Uterus (tissue), 2 donors: Measurements from ENCODE around the gene SASS6.

ENCODE experiments used
- POLR2A ChIP-seq, 2 donors: fragments of 450-650 bp; IDR thresholded peaks; one replicate each; pipeline ENCODE4 v1.6.1; 2016; ENCODE audit warnings: antibody characterized with exemption in 2 of 2, mild to moderate bottlenecking in 1 of 2, moderate library complexity in 1 of 2
- TF ChIP-seq, protein P1 (sequence below), 4 experiments: fragments of 200-600 bp in 2 of 4; fragments of 450-650 bp in 2 of 4; sonication (generic) in 2 of 4; IDR thresholded peaks; one replicate each; pipeline ENCODE4 v1.5.1; 2016 to 2019; ENCODE audit warnings: antibody characterized with exemption in 4 of 4, mild to moderate bottlenecking in 2 of 4, moderate library complexity in 1 of 4

GRCh38 chr1:100050139-100050538, 82.6 kb downstream of the SASS6 start:
- no peak for TF ChIP-seq POLR2A (IDR thresholded peaks at IDR 0.05)
- TF ChIP-seq, protein P1, sequence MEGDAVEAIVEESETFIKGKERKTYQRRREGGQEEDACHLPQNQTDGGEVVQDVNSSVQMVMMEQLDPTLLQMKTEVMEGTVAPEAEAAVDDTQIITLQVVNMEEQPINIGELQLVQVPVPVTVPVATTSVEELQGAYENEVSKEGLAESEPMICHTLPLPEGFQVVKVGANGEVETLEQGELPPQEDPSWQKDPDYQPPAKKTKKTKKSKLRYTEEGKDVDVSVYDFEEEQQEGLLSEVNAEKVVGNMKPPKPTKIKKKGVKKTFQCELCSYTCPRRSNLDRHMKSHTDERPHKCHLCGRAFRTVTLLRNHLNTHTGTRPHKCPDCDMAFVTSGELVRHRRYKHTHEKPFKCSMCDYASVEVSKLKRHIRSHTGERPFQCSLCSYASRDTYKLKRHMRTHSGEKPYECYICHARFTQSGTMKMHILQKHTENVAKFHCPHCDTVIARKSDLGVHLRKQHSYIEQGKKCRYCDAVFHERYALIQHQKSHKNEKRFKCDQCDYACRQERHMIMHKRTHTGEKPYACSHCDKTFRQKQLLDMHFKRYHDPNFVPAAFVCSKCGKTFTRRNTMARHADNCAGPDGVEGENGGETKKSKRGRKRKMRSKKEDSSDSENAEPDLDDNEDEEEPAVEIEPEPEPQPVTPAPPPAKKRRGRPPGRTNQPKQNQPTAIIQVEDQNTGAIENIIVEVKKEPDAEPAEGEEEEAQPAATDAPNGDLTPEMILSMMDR (IDR thresholded peaks at IDR 0.05): no peak
